Endothelial cell of umbilical vein (primary cell): ENCODE results near the gene HGFAC. TPM values are rescaled to one million over a fixed set of nuclear protein-coding genes. Genes with fewer than 3 reads are reported as not detected.

Experiments used
- BruUV-seq: library from RNA; stranded (reverse); fragments of 400-500 nt; replicated peaks from 2 replicates; lab custom pipeline; 2021; lab: Mats Ljungman, UMichigan
- CTCF ChIA-PET: fragments of 300-600, 350-600 bp; sonication (Branson Sonifier 250); formaldehyde crosslinking; loops from one replicate; lab custom pipeline; 2021; ENCODE audit warnings: antibody characterized with exemption, inconsistent platforms; lab: Charles Lee
- POLR2A ChIA-PET: fragments of 300-600, 350-600 bp; sonication (Branson Sonifier 250); formaldehyde crosslinking; loops from one replicate; lab custom pipeline; 2021; ENCODE audit warnings: antibody characterized with exemption, inconsistent platforms; lab: Charles Lee
- DNase-seq: peaks from one replicate; pipeline ENCODE4 v3.0.0-alpha.2; 2011; ENCODE audit warnings: low read depth, low spot score
- FAIRE-seq: peaks from 2 replicates; lab custom pipeline; 2011; peaks lifted over from hg19 to GRCh38; lab: Jason Lieb, UNC
- H2AFZ ChIP-seq: 2 replicates; pipeline ENCODE4 v1.6.0; 2012; ENCODE audit warnings: low read depth, low read length, control low read depth, inconsistent platforms
- H3K27ac ChIP-seq: 2 replicates; pipeline ENCODE4 v1.5.1; 2011; ENCODE audit warnings: low read depth, mild to moderate bottlenecking, control low read depth, low read length, moderate library complexity; ENCODE audit not compliant: insufficient read depth
- H3K27me3 ChIP-seq, 2 experiments: 2 replicates each; pipeline versions ENCODE4 v1.6.0 to v1.6.1; 2011; ENCODE audit warnings: low read length in 2 of 2, mixed read lengths in 1 of 2; ENCODE audit not compliant: control insufficient read depth in 2 of 2, insufficient read depth in 2 of 2
- H3K36me3 ChIP-seq, 2 experiments: 2 replicates in 1 of 2; 3 replicates in 1 of 2; pipeline ENCODE4 v1.5.1; 2011; ENCODE audit warnings: low read length in 2 of 2, mild to moderate bottlenecking in 1 of 2, moderate library complexity in 1 of 2; ENCODE audit not compliant: control insufficient read depth in 2 of 2, insufficient read depth in 2 of 2; ENCODE audit errors: extremely low read depth in 1 of 2
- H3K4me1 ChIP-seq: 3 replicates; pipeline ENCODE4 v1.5.1; 2011; ENCODE audit warnings: mild to moderate bottlenecking, low read length; ENCODE audit not compliant: control insufficient read depth, insufficient read depth; ENCODE audit errors: extremely low read depth
- H3K4me2 ChIP-seq: 2 replicates; pipeline ENCODE4 v1.6.1; 2011; ENCODE audit warnings: low read length, control low read depth, mixed read lengths; ENCODE audit not compliant: insufficient read depth
- H3K4me3 ChIP-seq, 3 experiments: fragments of 200-600 bp in 1 of 3; sonication (generic), shearing (Covaris generic) in 1 of 3; replicated peaks in 1 of 3; 2 replicates each; pipeline ENCODE4 v1.5.1; 2011 to 2016; ENCODE audit warnings: control low read depth in 3 of 3, low read length in 3 of 3, mild to moderate bottlenecking in 2 of 3, inconsistent platforms in 1 of 3, low read depth in 1 of 3, moderate library complexity in 1 of 3; ENCODE audit not compliant: insufficient read depth in 1 of 3
- H3K79me2 ChIP-seq: 2 replicates; pipeline ENCODE4 v1.6.0; 2012; ENCODE audit warnings: low read length, inconsistent platforms; ENCODE audit not compliant: control insufficient read depth, insufficient read depth
- H3K9ac ChIP-seq: replicated peaks from 2 replicates; pipeline ENCODE3; 2011; ENCODE audit warnings: low read length, control low read depth; ENCODE audit not compliant: insufficient read depth; ENCODE audit errors: extremely low read depth
- H3K9me1 ChIP-seq: replicated peaks from 3 replicates; pipeline ENCODE4 v1.6.0; 2011; ENCODE audit warnings: mild to moderate bottlenecking, low read length; ENCODE audit not compliant: control insufficient read depth, insufficient read depth; ENCODE audit errors: extremely low read depth
- H3K9me3 ChIP-seq: replicated peaks from 2 replicates; pipeline ENCODE4 v1.5.1; 2012; ENCODE audit warnings: low read length, inconsistent platforms; ENCODE audit not compliant: control insufficient read depth, insufficient read depth
- H4K20me1 ChIP-seq: replicated peaks from 2 replicates; pipeline ENCODE3; 2011; ENCODE audit warnings: mild to moderate bottlenecking, low read length; ENCODE audit not compliant: control insufficient read depth, insufficient read depth; ENCODE audit errors: extremely low read depth
- EZH2 ChIP-seq: IDR thresholded peaks from 2 replicates; pipeline ENCODE4 v1.6.1; 2012; ENCODE audit warnings: borderline replicate concordance, low read depth, mild to moderate bottlenecking, moderate library complexity, low read length, inconsistent platforms; ENCODE audit not compliant: severe bottlenecking
- FOS ChIP-seq: IDR thresholded peaks from 2 replicates; pipeline ENCODE4 v1.6.1; 2011; ENCODE audit warnings: mild to moderate bottlenecking, low read length, moderate library complexity, borderline replicate concordance; ENCODE audit not compliant: insufficient read depth
- GATA2 ChIP-seq: IDR thresholded peaks from 2 replicates; pipeline ENCODE4 v1.7.0; 2011; ENCODE audit warnings: low read depth, mild to moderate bottlenecking, moderate library complexity, mixed read lengths, low read length; ENCODE audit not compliant: insufficient read length, insufficient read depth
- JUN ChIP-seq: IDR thresholded peaks from 2 replicates; pipeline ENCODE4 v1.6.1; 2011; ENCODE audit warnings: borderline replicate concordance, low read depth; ENCODE audit not compliant: insufficient read length, insufficient read depth
- MYC ChIP-seq: IDR thresholded peaks from one replicate; pipeline ENCODE4 v1.6.1; 2011; ENCODE audit warnings: mild to moderate bottlenecking, low read depth, low read length
- POLR2A ChIP-seq: IDR thresholded peaks from 2 replicates; pipeline ENCODE4 v1.6.1; 2012; ENCODE audit warnings: low read depth, mild to moderate bottlenecking, control low read depth, low read length
- POLR2AphosphoS5 ChIP-seq: IDR thresholded peaks from 2 replicates; pipeline ENCODE4 v1.6.1; 2012; ENCODE audit warnings: low read depth, mild to moderate bottlenecking, control low read depth, low read length, moderate library complexity; ENCODE audit not compliant: insufficient read depth
- dilution Hi-C: fragments of 300-500 bp; cut with MboI; formaldehyde crosslinking; loops from one replicate; pipeline ENCODE4 v1.15.0; 2019; ENCODE audit warnings: low sequenced_read_pairs; ENCODE audit not compliant: extremely low pct_ligation_motif_present
- intact Hi-C: fragments of 100-400 bp; cut with micrococcal nuclease; formaldehyde crosslinking; loops from one replicate; pipeline ENCODE4 v1.10.0; 2022
- polyA plus RNA-seq, 4 experiments: library from polyadenylated mRNA; depleted of rRNA in 3 of 4; stranded (reverse) in 3 of 4; unstranded in 1 of 4; fragments of >200 nt; gene quantifications; 2 replicates each; pipeline versions ENCODE4 v1.2.1 to v1.2.3, GENCODE V29; 2011 to 2012; ENCODE audit warnings: missing spikeins in 1 of 4
- total RNA-seq: library from RNA; stranded (reverse); gene quantifications from 2 replicates; pipeline ENCODE4 v1.2.3, GENCODE V29; 2021
- TF ChIP-seq, protein P1 (sequence below), 2 donors: IDR thresholded peaks; 1 replicate in 1 of 2; 2 replicates in 1 of 2; pipeline ENCODE4 v1.5.1; 2011; ENCODE audit warnings: low read length in 2 of 2, mild to moderate bottlenecking in 2 of 2, moderate library complexity in 2 of 2, control low read depth in 1 of 2, inconsistent platforms in 1 of 2, low read depth in 1 of 2; ENCODE audit not compliant: insufficient read depth in 1 of 2; ENCODE audit errors: extremely low read depth in 1 of 2
- TF ChIP-seq, protein P2 (sequence below): IDR thresholded peaks from 2 replicates; pipeline ENCODE4 v1.6.1; 2011; ENCODE audit not compliant: insufficient read depth, insufficient read length

Gene HGFAC
- total and polyA plus RNA-seq, 2 donors (not counting 3 experiments of a cell fraction or from before 2014, with no cell fraction given) = 0.36 to 0.49 TPM

DNA sequence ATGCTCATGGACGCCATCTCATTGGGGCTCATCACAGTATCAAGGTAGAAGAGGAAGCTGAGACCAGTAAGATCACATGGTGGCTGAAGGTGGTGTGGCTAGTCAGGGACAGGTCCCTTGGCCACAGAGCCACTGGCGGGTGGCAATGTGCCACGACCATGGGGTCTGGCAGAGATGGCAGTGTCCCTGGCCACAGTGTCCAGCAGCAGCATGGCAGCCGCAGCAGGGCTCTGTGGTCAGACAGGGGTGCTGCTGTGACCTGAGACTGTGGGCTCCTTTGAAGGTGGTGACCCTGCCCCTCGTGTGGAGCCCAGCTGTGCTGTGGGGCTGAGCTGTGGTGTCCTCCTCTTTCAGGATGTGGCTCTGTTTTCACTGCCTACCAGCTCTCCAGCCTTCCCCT lies 19.2 kb downstream of the HGFAC start:
- no peak overlapping the region for H2AFZ ChIP-seq
- no peaks in the 10 kb centered on the region for H3K9me3 ChIP-seq
- no peaks in the 10 kb centered on the region for H3K4me1 ChIP-seq
- no TSS peak for BruUV-seq
- H4K20me1 ChIP-seq = no peaks in the 10 kb centered on the region
- peaks cover 7 to 9% of the 10 kb centered on the region in 2 experiments for H3K27me3 ChIP-seq
- POLR2A ChIA-PET = no interaction called here
- H3K36me3 ChIP-seq = no peaks in the 10 kb centered on the region
- no peaks in the 10 kb centered on the region for H3K9me1 ChIP-seq
- H3K79me2 ChIP-seq = no peaks in the 10 kb centered on the region
- no peak overlapping the region for H3K4me3 ChIP-seq
- no peak overlapping the region for H3K9ac ChIP-seq
- no peak for DNase-seq
- dilution Hi-C loops = no loop called here
- CTCF ChIA-PET = interaction anchor here (1.2 to 1.9 kb wide), 3 partner anchors 9 to 20 kb away, joined by 4 to 8 read pairs (median 4); no protein-coding TSS in a partner anchor
- no peak for TF ChIP-seq FOS
- TF ChIP-seq POLR2A = no peak
- TF ChIP-seq, protein P1, sequence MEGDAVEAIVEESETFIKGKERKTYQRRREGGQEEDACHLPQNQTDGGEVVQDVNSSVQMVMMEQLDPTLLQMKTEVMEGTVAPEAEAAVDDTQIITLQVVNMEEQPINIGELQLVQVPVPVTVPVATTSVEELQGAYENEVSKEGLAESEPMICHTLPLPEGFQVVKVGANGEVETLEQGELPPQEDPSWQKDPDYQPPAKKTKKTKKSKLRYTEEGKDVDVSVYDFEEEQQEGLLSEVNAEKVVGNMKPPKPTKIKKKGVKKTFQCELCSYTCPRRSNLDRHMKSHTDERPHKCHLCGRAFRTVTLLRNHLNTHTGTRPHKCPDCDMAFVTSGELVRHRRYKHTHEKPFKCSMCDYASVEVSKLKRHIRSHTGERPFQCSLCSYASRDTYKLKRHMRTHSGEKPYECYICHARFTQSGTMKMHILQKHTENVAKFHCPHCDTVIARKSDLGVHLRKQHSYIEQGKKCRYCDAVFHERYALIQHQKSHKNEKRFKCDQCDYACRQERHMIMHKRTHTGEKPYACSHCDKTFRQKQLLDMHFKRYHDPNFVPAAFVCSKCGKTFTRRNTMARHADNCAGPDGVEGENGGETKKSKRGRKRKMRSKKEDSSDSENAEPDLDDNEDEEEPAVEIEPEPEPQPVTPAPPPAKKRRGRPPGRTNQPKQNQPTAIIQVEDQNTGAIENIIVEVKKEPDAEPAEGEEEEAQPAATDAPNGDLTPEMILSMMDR (IDR thresholded peaks at IDR 0.05; ENCODE audit: extremely low read depth in 1 of 2, insufficient read depth in 1 of 2, low read depth in 1 of 2, low read length in 2 of 2) = no peak
- TF ChIP-seq POLR2AphosphoS5 = no peak
- TF ChIP-seq JUN = no peak
- TF ChIP-seq, protein P2, sequence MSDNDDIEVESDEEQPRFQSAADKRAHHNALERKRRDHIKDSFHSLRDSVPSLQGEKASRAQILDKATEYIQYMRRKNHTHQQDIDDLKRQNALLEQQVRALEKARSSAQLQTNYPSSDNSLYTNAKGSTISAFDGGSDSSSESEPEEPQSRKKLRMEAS = no peak
- no peak for TF ChIP-seq EZH2
- TF ChIP-seq MYC = no peak
- TF ChIP-seq GATA2 = no peak
- intact Hi-C loops = no loop called here
- no peak overlapping the region for H3K27ac ChIP-seq
- FAIRE-seq = no peak
- H3K4me2 ChIP-seq = no peak overlapping the region
